Parathyroid adenoma (tissue), 2 donors: ENCODE measurements around the gene CEMIP.

Experiments used
- H2AFZ ChIP-seq: fragments of 300-600 bp; sonication (generic); one replicate; pipeline ENCODE4 v1.7.0; 2017; ENCODE audit warnings: antibody characterized with exemption, mild to moderate bottlenecking
- H3K27ac ChIP-seq: fragments of 300-600 bp; sonication (generic); one replicate; pipeline ENCODE4 v1.7.0; 2017
- H3K27me3 ChIP-seq: fragments of 300-600 bp; sonication (generic); one replicate; pipeline ENCODE4 v1.7.0; 2017; ENCODE audit warnings: low read length; ENCODE audit not compliant: control insufficient read depth, insufficient read depth
- H3K36me3 ChIP-seq: fragments of 300-600 bp; sonication (generic); one replicate; pipeline ENCODE4 v1.7.0; 2017; ENCODE audit warnings: low read length; ENCODE audit not compliant: control insufficient read depth, insufficient read depth
- H3K4me1 ChIP-seq: fragments of 300-600 bp; sonication (generic); one replicate; pipeline ENCODE4 v1.7.0; 2017; ENCODE audit warnings: control low read depth
- H3K4me2 ChIP-seq: fragments of 300-600 bp; sonication (generic); one replicate; pipeline ENCODE4 v1.7.0; 2017; ENCODE audit warnings: low read length
- H3K4me3 ChIP-seq: fragments of 300-600 bp; sonication (generic); one replicate; pipeline ENCODE4 v1.7.0; 2017; ENCODE audit warnings: low read depth, low read length
- H3K79me2 ChIP-seq: fragments of 300-600 bp; sonication (generic); one replicate; pipeline ENCODE4 v1.7.0; 2017; ENCODE audit warnings: control low read depth
- H3K9ac ChIP-seq: fragments of 300-600 bp; sonication (generic); one replicate; pipeline ENCODE4 v1.7.0; 2017; ENCODE audit warnings: mild to moderate bottlenecking
- H3K9me3 ChIP-seq: fragments of 300-600 bp; sonication (generic); one replicate; pipeline ENCODE4 v1.7.0; 2017; ENCODE audit warnings: low read length; ENCODE audit not compliant: control insufficient read depth
- CTCF ChIP-seq: fragments of 300-600 bp; sonication (generic); IDR thresholded peaks from one replicate; pipeline ENCODE4 v1.7.0; 2017; ENCODE audit warnings: antibody characterized with exemption, mild to moderate bottlenecking
- donor health status: primary hyperparathyroidism.

Gene CEMIP

GRCh38 chr15:80775338-80775737 lies 3.8 kb upstream of the CEMIP start:
- no peak overlapping the region for H3K9ac ChIP-seq
- no peaks in the 10 kb centered on the region for H3K79me2 ChIP-seq
- H3K27ac ChIP-seq: no peak overlapping the region

GRCh38 chr15:80776420-80777045 lies 2.6 kb upstream of the CEMIP start:
- no peak overlapping the region for H3K27ac ChIP-seq
- H3K4me3 ChIP-seq: no peak overlapping the region
- no peaks in the 10 kb centered on the region for H3K79me2 ChIP-seq
- no peaks in the 10 kb centered on the region for H3K36me3 ChIP-seq
- TF ChIP-seq CTCF: peak; percentile 59
- H2AFZ ChIP-seq: no peak overlapping the region
- H3K9ac ChIP-seq: no peak overlapping the region
- H3K4me2 ChIP-seq: no peak overlapping the region
- H3K4me1 ChIP-seq: no peaks in the 10 kb centered on the region
- H3K9me3 ChIP-seq: no peaks in the 10 kb centered on the region
- no peaks in the 10 kb centered on the region for H3K27me3 ChIP-seq

More at GRCh38 chr15:80775338-80775737, 3.8 kb upstream of the CEMIP start:
- Histone ChIP-seq H3K4me1 (no peaks in the 10 kb centered on the region), H3K4me3 (no peak overlapping the region), H2AFZ (no peak overlapping the region), H3K27me3 (no peaks in the 10 kb centered on the region), H3K9me3 (no peaks in the 10 kb centered on the region), H3K4me2 (no peak overlapping the region), H3K36me3 (no peaks in the 10 kb centered on the region)
- TF ChIP-seq CTCF: no peak

- no peaks in the 10 kb centered on the region for H3K36me3 ChIP-seq
- no peak overlapping the region for H2AFZ ChIP-seq
- H3K4me1 ChIP-seq: no peaks in the 10 kb centered on the region
- no peak for TF ChIP-seq CTCF
- no peak overlapping the region for H3K9ac ChIP-seq
- no peaks in the 10 kb centered on the region for H3K79me2 ChIP-seq
- H3K27me3 ChIP-seq: no peaks in the 10 kb centered on the region
- no peak overlapping the region for H3K4me2 ChIP-seq
- no peak overlapping the region for H3K27ac ChIP-seq
- H3K9me3 ChIP-seq: no peaks in the 10 kb centered on the region
- no peak overlapping the region for H3K4me3 ChIP-seq
These were observed 2.0 kb upstream of the CEMIP start for GRCh38 chr15:80777137-80777536.

DNA sequence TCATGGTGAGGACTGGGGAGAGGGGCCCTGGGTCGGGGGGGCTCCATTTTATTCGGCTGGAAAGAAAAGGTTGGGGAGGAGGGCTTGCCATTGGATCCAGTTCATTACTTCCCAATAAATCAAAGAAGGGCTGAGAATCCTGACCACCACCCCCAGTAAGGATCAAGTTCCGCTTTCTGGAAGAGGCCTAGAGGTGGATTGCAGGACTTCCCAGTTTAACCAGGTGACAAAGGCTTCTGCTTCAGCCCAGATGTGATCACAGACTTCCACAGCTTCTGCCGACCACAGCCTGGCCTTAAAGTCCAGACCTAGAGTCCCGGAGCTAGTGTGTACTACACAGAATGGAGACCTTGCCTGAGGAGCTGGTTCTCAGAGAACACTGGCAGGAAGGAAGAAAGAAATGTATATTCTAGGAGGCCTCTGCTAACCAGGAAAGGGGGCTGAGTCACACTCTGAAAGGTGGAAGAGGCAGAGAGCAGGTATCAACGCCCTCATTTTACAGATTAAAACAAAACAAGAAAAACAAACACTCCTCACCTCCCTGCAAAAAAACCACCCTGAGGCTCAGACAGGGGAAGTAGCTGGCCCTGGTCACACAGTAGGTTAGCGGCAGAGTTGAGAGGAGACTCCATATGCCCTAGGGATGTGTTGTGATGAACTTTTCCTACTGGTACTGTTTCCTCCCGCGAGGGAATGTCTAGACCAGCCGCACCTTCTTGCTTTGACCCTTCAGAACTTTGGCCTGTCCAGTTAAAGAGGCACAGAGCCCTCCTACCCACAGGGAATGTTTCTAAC lies 1.1 kb upstream of the CEMIP start:
- no peaks in the 10 kb centered on the region for H3K4me1 ChIP-seq
- H3K9me3 ChIP-seq: no peaks in the 10 kb centered on the region
- H3K4me2 ChIP-seq: no peak overlapping the region
- no peaks in the 10 kb centered on the region for H3K27me3 ChIP-seq
- no peak overlapping the region for H3K9ac ChIP-seq
- H3K36me3 ChIP-seq: no peaks in the 10 kb centered on the region
- no peak for TF ChIP-seq CTCF
- no peak overlapping the region for H3K4me3 ChIP-seq
- no peak overlapping the region for H2AFZ ChIP-seq
- H3K79me2 ChIP-seq: no peaks in the 10 kb centered on the region
- no peak overlapping the region for H3K27ac ChIP-seq
